HepG2 (cell line): ENCODE measurements around the gene NRG4. TPM values are rescaled to one million over a fixed set of nuclear protein-coding genes. Genes with fewer than 3 reads are reported as not detected.

Source experiments
- CEBPB ChIP-seq: IDR thresholded peaks from 2 replicates; pipeline ENCODE4 v1.6.1; 2011; ENCODE audit warnings: low read depth, low read length, improper control_type of control experiment, borderline replicate concordance
- EEA1 ChIP-seq: sonication (generic); formaldehyde crosslinking; IDR thresholded peaks from 2 replicates; pipeline ENCODE4 v1.5.1; 2020; ENCODE audit warnings: mild to moderate bottlenecking, missing genetic modification reagents, borderline replicate concordance
- ELF3 ChIP-seq: IDR thresholded peaks from 2 replicates; pipeline ENCODE4 v1.6.1; 2016; ENCODE audit warnings: missing genetic modification reagents, missing compliant biosample characterization
- EZH2 ChIP-seq: conservative IDR thresholded peaks from 2 replicates; pipeline ENCODE4 v1.6.1; 2012; ENCODE audit warnings: mild to moderate bottlenecking, low read depth, low read length, moderate library complexity
- FOXA3 ChIP-seq: IDR thresholded peaks from 2 replicates; pipeline ENCODE4 v1.6.1; 2016; ENCODE audit warnings: missing genetic modification reagents, missing compliant biosample characterization
- GPN1 ChIP-seq: sonication (generic); formaldehyde crosslinking; IDR thresholded peaks from 2 replicates; pipeline ENCODE4 v1.5.1; 2020; ENCODE audit warnings: missing genetic modification reagents, borderline replicate concordance
- MAX ChIP-seq: IDR thresholded peaks from 2 replicates; pipeline ENCODE4 v1.6.1; 2012; ENCODE audit warnings: inconsistent platforms
- RARA ChIP-seq: IDR thresholded peaks from 2 replicates; pipeline ENCODE4 v1.6.1; 2016; ENCODE audit warnings: missing genetic modification reagents, missing compliant biosample characterization
- RERE ChIP-seq: IDR thresholded peaks from 2 replicates; pipeline ENCODE4 v1.6.1; 2016; ENCODE audit warnings: low read depth, missing genetic modification reagents, missing compliant biosample characterization
- RNF2 ChIP-seq: fragments of 450-650 bp; conservative IDR thresholded peaks from 2 replicates; pipeline ENCODE4 v1.6.1; 2016; ENCODE audit warnings: low read depth
- SMC3 ChIP-seq: IDR thresholded peaks from 2 replicates; pipeline ENCODE4 v1.6.1; 2011; ENCODE audit warnings: low read length, improper control_type of control experiment
- SOX13 ChIP-seq, 3 experiments: fragments of 450-650 bp in 1 of 3; sonication (generic) in 1 of 3; formaldehyde crosslinking in 1 of 3; IDR thresholded peaks in 2 of 3; conservative IDR thresholded peaks in 1 of 3; 2 replicates each; pipeline versions ENCODE4 v1.5.0 to v1.6.1; 2016 to 2020; ENCODE audit warnings: antibody characterized with exemption in 1 of 3, mild to moderate bottlenecking in 1 of 3, missing compliant biosample characterization in 1 of 3, missing genetic modification reagents in 1 of 3, moderate library complexity in 1 of 3
- TBX3 ChIP-seq: fragments of 450-650 bp; IDR thresholded peaks from 2 replicates; pipeline ENCODE4 v1.6.1; 2017; ENCODE audit warnings: antibody characterized with exemption, mild to moderate bottlenecking, inconsistent platforms, borderline replicate concordance
- TSC22D2 ChIP-seq: sonication (generic); formaldehyde crosslinking; IDR thresholded peaks from 2 replicates; pipeline ENCODE4 v1.5.1; 2020; ENCODE audit warnings: missing genetic modification reagents, mild to moderate bottlenecking, borderline replicate concordance
- YEATS4 ChIP-seq: sonication (generic); formaldehyde crosslinking; IDR thresholded peaks from 2 replicates; pipeline ENCODE4 v1.4.0; 2020; ENCODE audit warnings: missing genetic modification reagents, borderline replicate concordance
- ZNF33A ChIP-seq: sonication (generic); formaldehyde crosslinking; IDR thresholded peaks from 2 replicates; pipeline ENCODE4 v1.5.1; 2020; ENCODE audit warnings: missing genetic modification reagents, mild to moderate bottlenecking, moderate library complexity, borderline replicate concordance
- ZNF354B ChIP-seq: sonication (generic); formaldehyde crosslinking; IDR thresholded peaks from 2 replicates; pipeline ENCODE4 v1.8.0; 2022; ENCODE audit warnings: mild to moderate bottlenecking, missing genetic modification reagents
- ZNF44 ChIP-seq: sonication (generic); formaldehyde crosslinking; IDR thresholded peaks from 2 replicates; pipeline ENCODE4 v1.5.1; 2020; ENCODE audit warnings: mild to moderate bottlenecking, missing genetic modification reagents
- ZNF558 ChIP-seq: sonication (generic); formaldehyde crosslinking; IDR thresholded peaks from 2 replicates; pipeline ENCODE4 v1.9.0; 2022; ENCODE audit warnings: mild to moderate bottlenecking, missing genetic modification reagents, borderline replicate concordance
- ZNF609 ChIP-seq: sonication (generic); formaldehyde crosslinking; IDR thresholded peaks from 2 replicates; pipeline ENCODE4 v1.4.0; 2020; ENCODE audit warnings: mild to moderate bottlenecking, missing genetic modification reagents, borderline replicate concordance
- ZNF749 ChIP-seq: sonication (generic); formaldehyde crosslinking; IDR thresholded peaks from 2 replicates; pipeline ENCODE4 v1.8.0; 2022; ENCODE audit warnings: mild to moderate bottlenecking, missing genetic modification reagents, moderate library complexity, borderline replicate concordance
- polyA plus RNA-seq, 8 experiments: library from polyadenylated mRNA; depleted of rRNA in 3 of 8; stranded (reverse) in 7 of 8; unstranded in 1 of 8; fragments of >200 nt; fragmentation: Illumina TruSeq in 4 of 8; extraction: Trizol in 4 of 8; gene quantifications; 2 replicates each; pipeline versions ENCODE4 v1.2.1 to v1.2.3, GENCODE V29; 2011 to 2016; ENCODE audit warnings: low read depth in 4 of 8, missing spikeins in 1 of 8, mixed read lengths in 1 of 8; ENCODE audit not compliant: insufficient read depth in 1 of 8
- total RNA-seq, 5 experiments: library from RNA; depleted of rRNA; stranded (reverse); fragments of >200 nt; fragmentation: Illumina TruSeq; extraction: Trizol; gene quantifications; 2 replicates each; pipeline ENCODE4 v1.2.3, GENCODE V29; 2016; ENCODE audit warnings: low read depth in 1 of 5

Gene NRG4
- total and polyA plus RNA-seq, 2 of the 13 experiments (the other 11 are each of a cell fraction or from before 2014, with no cell fraction given), result 0.01 TPM; not detected in 1

- TF ChIP-seq RERE (peak; percentile 92), TSC22D2 (CRISPR knock-in tag) (no peak), SOX13 (IDR thresholded peaks at IDR 0.05) (no peak), SOX13 (CRISPR knock-in tag; conservative IDR thresholded peaks at IDR 0.05 in 1 of 2, IDR thresholded peaks at IDR 0.05 in 1 of 2) (peak in 1 of 2 experiments; percentile 33; a peak in 1 of 4 replicates), CEBPB (peak; percentile 70), ZNF749 (CRISPR knock-in tag) (no peak), RARA (CRISPR knock-in tag) (no peak), ELF3 (CRISPR knock-in tag) (no peak), GPN1 (CRISPR knock-in tag) (no peak), SMC3 (no peak), EEA1 (CRISPR knock-in tag) (no peak), ZNF558 (CRISPR knock-in tag) (no peak), ZNF354B (CRISPR knock-in tag) (no peak), RNF2 (no peak), TBX3 (peak; percentile 78), ZNF44 (no peak), EZH2 (no peak), YEATS4 (CRISPR knock-in tag) (no peak), ZNF609 (CRISPR knock-in tag) (peak; percentile 91), FOXA3 (CRISPR knock-in tag) (peak; percentile 76), MAX (no peak), ZNF33A (CRISPR knock-in tag) (no peak)
These were observed 50.9 kb downstream of the NRG4 start (continued) for GRCh38 chr15:75961331-75961730.
